Measurements from ENCODE around the gene CCNI2. TPM values are rescaled to one million over a fixed set of nuclear protein-coding genes. Genes with fewer than 3 reads are reported as not detected.

Gene CCNI2
- total RNA-seq, 1 experiment from 2014 or later: 1.7 TPM

- ATAC-seq (no peak), DNase-seq (ENCODE audit: low spot score) (no peak)
- H3K27me3 Mint-ChIP-seq (ENCODE audit: low read depth): peaks cover 4% of the 10 kb centered on the region
- POLR2A ChIA-PET: no interaction called here
- H3K27ac Mint-ChIP-seq: no peak overlapping the region
- H3K9me3 Mint-ChIP-seq: no peaks in the 10 kb centered on the region
- no peak for TF ChIP-seq ZNF423 (CRISPR knock-in tag; IDR thresholded peaks at IDR 0.05)
- TF ChIP-seq GABPB1 (CRISPR knock-in tag; IDR thresholded peaks at IDR 0.05): no peak
- no peak for TF ChIP-seq HMGA2 (CRISPR knock-in tag; IDR thresholded peaks at IDR 0.05)
- TF ChIP-seq NFYB (CRISPR knock-in tag; conservative IDR thresholded peaks at IDR 0.05; ENCODE audit: low read depth): no peak
- no peak for TF ChIP-seq PREB (CRISPR knock-in tag; IDR thresholded peaks at IDR 0.05; ENCODE audit: borderline replicate concordance)
- no peak for TF ChIP-seq CBFB (CRISPR knock-in tag; IDR thresholded peaks at IDR 0.05; ENCODE audit: low read depth)
- no peak for TF ChIP-seq FOXK1 (CRISPR knock-in tag; IDR thresholded peaks at IDR 0.05)
- TF ChIP-seq ERG (CRISPR knock-in tag; IDR thresholded peaks at IDR 0.05): no peak
- TF ChIP-seq MAX (CRISPR knock-in tag; IDR thresholded peaks at IDR 0.05): no peak
- TF ChIP-seq E2F5 (CRISPR knock-in tag; IDR thresholded peaks at IDR 0.05): no peak
- no peak for TF ChIP-seq ATF2 (CRISPR knock-in tag; IDR thresholded peaks at IDR 0.05; ENCODE audit: borderline replicate concordance, low read depth)
- TF ChIP-seq RELA (CRISPR knock-in tag; IDR thresholded peaks at IDR 0.05; ENCODE audit: borderline replicate concordance): no peak
- no peak for TF ChIP-seq JUN (CRISPR knock-in tag; IDR thresholded peaks at IDR 0.05)
- TF ChIP-seq ETV6 (CRISPR knock-in tag; IDR thresholded peaks at IDR 0.05): no peak
- TF ChIP-seq ARID4B (CRISPR knock-in tag; IDR thresholded peaks at IDR 0.05; ENCODE audit: borderline replicate concordance): no peak
- no peak for TF ChIP-seq ZNF263 (CRISPR knock-in tag; IDR thresholded peaks at IDR 0.05; ENCODE audit: low read depth)
- no peak overlapping the region for H3K4me3 Mint-ChIP-seq
- H3K36me3 Mint-ChIP-seq: no peaks in the 10 kb centered on the region
- no peaks in the 10 kb centered on the region for H3K4me1 Mint-ChIP-seq
- CTCF ChIA-PET: interaction anchor here (0.6 to 3.0 kb wide), 2 partner anchors 10 to 292 kb away, joined by 3 to 21 read pairs; no protein-coding TSS in a partner anchor
These were observed 50.4 kb downstream of the CCNI2 start for GRCh38 chr5:132797651-132798050.

- H3K9me3 Mint-ChIP-seq: no peaks in the 10 kb centered on the region
- no peaks in the 10 kb centered on the region for H3K36me3 Mint-ChIP-seq
- TF ChIP-seq PRDM15 (CRISPR knock-in tag; IDR thresholded peaks at IDR 0.05) (no peak), USF2 (CRISPR knock-in tag; IDR thresholded peaks at IDR 0.05) (no peak)
- no peak for ATAC-seq
- H3K27ac Mint-ChIP-seq: no peak overlapping the region
- DNase-seq (ENCODE audit: low spot score): no peak
- ChIA-PET CTCF (interaction anchor here (1.3 to 3.0 kb wide), 2 partner anchors 8 to 21 kb away, joined by 4 to 21 read pairs; no protein-coding TSS in a partner anchor), POLR2A (interaction anchor here (0.7 kb wide), 1 partner anchor 9 kb away, joined by 4 read pairs; no protein-coding TSS in a partner anchor)
- H3K4me3 Mint-ChIP-seq: no peak overlapping the region
- H3K4me1 Mint-ChIP-seq: no peaks in the 10 kb centered on the region
- H3K27me3 Mint-ChIP-seq (ENCODE audit: low read depth): peaks cover 9% of the 10 kb centered on the region
These were observed 52.2 kb downstream of the CCNI2 start for GRCh38 chr5:132799392-132799791.

Data from WTC11 (cell line).